Body of pancreas (tissue), 4 donors: ENCODE results near the gene HSD17B10.

ENCODE experiments used
- CTCF ChIP-seq, 7 experiments: fragments of 450-650 bp in 4 of 7; fragments of 200-600 bp in 3 of 7; sonication (generic) in 3 of 7; IDR thresholded peaks; one replicate each; pipeline ENCODE4 v1.5.1; 2016 to 2019; ENCODE audit warnings: antibody characterized with exemption in 7 of 7
- POLR2A ChIP-seq, 3 donors: fragments of 450-650 bp; IDR thresholded peaks; one replicate each; pipeline ENCODE4 v1.6.1; 2016; ENCODE audit warnings: antibody characterized with exemption in 3 of 3, mild to moderate bottlenecking in 2 of 3

- TF ChIP-seq CTCF (IDR thresholded peaks at IDR 0.05) (no peak), POLR2A (IDR thresholded peaks at IDR 0.05) (no peak)
Observed at GRCh38 chrX:53429755-53430154, 4.4 kb downstream of the HSD17B10 start.
